ENCODE results near the gene ZMIZ1.

ZMIZ1 gene

GRCh38 chr10:79195091-79195923 is 126.5 kb downstream of the ZMIZ1 start:
- DNase-seq (ENCODE audit: low read depth), result peak; percentile 92
- H3K4me3 ChIP-seq (ENCODE audit: low read depth, low read length), result no peak overlapping the region
- TF ChIP-seq MAX (IDR thresholded peaks at IDR 0.05; ENCODE audit: low read depth, low read length) (peak; percentile 72), POLR2A (IDR thresholded peaks at IDR 0.05; ENCODE audit: extremely low read depth, insufficient read length) (no peak), CTCF (IDR thresholded peaks at IDR 0.05; ENCODE audit: low read depth, low read length) (peak; percentile 86), MYC (IDR thresholded peaks at IDR 0.05; ENCODE audit: low read depth, low read length) (peak; percentile 62)

GRCh38 chr10:79196470-79197461 is 128.0 kb downstream of the ZMIZ1 start:
- H3K4me3 ChIP-seq (ENCODE audit: low read depth, low read length), result no peak overlapping the region
- peak; percentile 75 for DNase-seq (ENCODE audit: low read depth)
- TF ChIP-seq POLR2A (IDR thresholded peaks at IDR 0.05; ENCODE audit: extremely low read depth, insufficient read length) (no peak), MAX (IDR thresholded peaks at IDR 0.05; ENCODE audit: low read depth, low read length) (0 out of 2 replicates have a peak, but pooled peaks have one; percentile 30), MYC (IDR thresholded peaks at IDR 0.05; ENCODE audit: low read depth, low read length) (peak; percentile 30; the same call in 1 of the 2 replicates), CTCF (IDR thresholded peaks at IDR 0.05; ENCODE audit: low read depth, low read length) (peak; percentile 88)

- TF ChIP-seq POLR2A (IDR thresholded peaks at IDR 0.05; ENCODE audit: extremely low read depth, insufficient read length) (no peak), CTCF (IDR thresholded peaks at IDR 0.05; ENCODE audit: low read depth, low read length) (no peak), MAX (IDR thresholded peaks at IDR 0.05; ENCODE audit: low read depth, low read length) (no peak)
- no peak overlapping the region for H3K4me3 ChIP-seq (ENCODE audit: low read depth, low read length)
- no peak for DNase-seq (ENCODE audit: low read depth)
Observed at GRCh38 chr10:79197558-79197957, 128.8 kb downstream of the ZMIZ1 start.

GRCh38 chr10:79200346-79200745 is 131.6 kb downstream of the ZMIZ1 start:
- no peak for DNase-seq (ENCODE audit: low read depth)
- H3K4me3 ChIP-seq (ENCODE audit: low read depth, low read length), result no peak overlapping the region

More at GRCh38 chr10:79200346-79200745, 131.6 kb downstream of the ZMIZ1 start:
- TF ChIP-seq POLR2A (IDR thresholded peaks at IDR 0.05; ENCODE audit: extremely low read depth, insufficient read length) (no peak), MAX (IDR thresholded peaks at IDR 0.05; ENCODE audit: low read depth, low read length) (no peak), MYC (IDR thresholded peaks at IDR 0.05; ENCODE audit: low read depth, low read length) (no peak), CTCF (IDR thresholded peaks at IDR 0.05; ENCODE audit: low read depth, low read length) (no peak)

All from NB4 (cell line).